ENCODE measurements around the gene SLC8B1.

Gene SLC8B1

GRCh38 chr12:113251404-113252070 lies 83.4 kb downstream of the SLC8B1 start:
- TF ChIP-seq CTCF (IDR thresholded peaks at IDR 0.05) = no peak
- TF ChIP-seq ZFX (IDR thresholded peaks at IDR 0.05; ENCODE audit: borderline replicate concordance) = no peak
- no peak overlapping the region for H3K27ac ChIP-seq

GRCh38 chr12:113250045-113250444 lies 84.9 kb downstream of the SLC8B1 start:
- TF ChIP-seq CTCF (IDR thresholded peaks at IDR 0.05) = no peak
- TF ChIP-seq ZFX (IDR thresholded peaks at IDR 0.05; ENCODE audit: borderline replicate concordance) = no peak
- H3K27ac ChIP-seq = no peak overlapping the region

- TF ChIP-seq CTCF (IDR thresholded peaks at IDR 0.05) = no peak
- no peak for TF ChIP-seq ZFX (IDR thresholded peaks at IDR 0.05; ENCODE audit: borderline replicate concordance)
- no peak overlapping the region for H3K27ac ChIP-seq
Observed at GRCh38 chr12:113249546-113249945, 85.4 kb downstream of the SLC8B1 start.

GRCh38 chr12:113248842-113249435 lies 86.0 kb downstream of the SLC8B1 start:
- TF ChIP-seq CTCF (IDR thresholded peaks at IDR 0.05) = no peak
- no peak for TF ChIP-seq ZFX (IDR thresholded peaks at IDR 0.05; ENCODE audit: borderline replicate concordance)
- H3K27ac ChIP-seq = no peak overlapping the region
